HepG2 (cell line): ENCODE results near the gene FAM81A.

Experiments used
- CBFB ChIP-seq: sonication (generic); formaldehyde crosslinking; IDR thresholded peaks from 2 replicates; pipeline ENCODE4 v1.4.0; 2020; ENCODE audit warnings: missing genetic modification reagents
- HNRNPL ChIP-seq: fragments of 200-400 bp; formaldehyde crosslinking; IDR thresholded peaks from 2 replicates; pipeline ENCODE4 v1.6.1; 2017; ENCODE audit warnings: mild to moderate bottlenecking, low read depth, low read length
- SIN3A ChIP-seq: IDR thresholded peaks from 2 replicates; pipeline ENCODE4 v1.6.1; 2011; ENCODE audit warnings: low read depth, mild to moderate bottlenecking, control low read depth, low read length, borderline replicate concordance
- ZNF558 ChIP-seq: sonication (generic); formaldehyde crosslinking; IDR thresholded peaks from 2 replicates; pipeline ENCODE4 v1.9.0; 2022; ENCODE audit warnings: mild to moderate bottlenecking, missing genetic modification reagents, borderline replicate concordance
- ZSCAN12 ChIP-seq: sonication (generic); formaldehyde crosslinking; IDR thresholded peaks from 2 replicates; pipeline ENCODE4 v1.9.0; 2021; ENCODE audit warnings: mild to moderate bottlenecking, missing genetic modification reagents

GRCh38 chr15:59420986-59421618, 16.9 kb upstream of the FAM81A start:
- TF ChIP-seq SIN3A (no peak), ZSCAN12 (no peak), CBFB (CRISPR knock-in tag) (no peak), HNRNPL (no peak), ZNF558 (CRISPR knock-in tag) (no peak)
